ENCODE measurements around the gene ARFGEF2.
"Not testable (repeated sequence)": the region's sequence is repeated elsewhere in the genome, so short reads cannot be mapped to it uniquely, and the experiment has no call there.

ARFGEF2 gene

DNA sequence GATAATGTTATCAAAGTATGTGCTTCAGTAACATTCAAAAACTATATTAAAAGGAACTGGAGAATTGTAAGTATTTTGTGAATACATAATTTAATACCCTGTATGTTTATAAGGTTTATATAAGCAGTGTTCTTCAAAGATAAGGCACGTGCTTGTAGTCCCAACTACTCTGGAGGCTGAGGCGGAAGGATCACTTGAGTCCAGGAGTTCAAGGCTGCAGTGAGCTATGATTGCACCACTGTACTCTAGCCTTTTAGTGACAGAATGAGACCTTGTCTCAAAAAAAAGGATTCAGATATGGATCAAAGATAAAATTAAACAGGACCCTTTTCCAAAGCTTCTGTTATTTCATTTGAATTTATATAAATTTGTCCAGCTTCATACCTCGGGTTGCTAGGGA lies 141.8 kb downstream of the ARFGEF2 start:
- in situ Hi-C loops (cut with HindIII; ENCODE audit: low pct_ligation_motif_present, low sequenced_read_pairs) = no loop called here
- Histone ChIP-seq H3K36me3 (replicated peaks) (peaks cover 29% of the 10 kb centered on the region), H3K27ac (no peak overlapping the region), H3K4me3 (ENCODE audit: low read depth, low read length) (no peak overlapping the region), H3K27me3 (replicated peaks) (no peaks in the 10 kb centered on the region)
- DNase-seq = no peak
- no peak for TF ChIP-seq CTCF (IDR thresholded peaks at IDR 0.05; ENCODE audit: low read depth, low read length, missing control alignments)

DNA sequence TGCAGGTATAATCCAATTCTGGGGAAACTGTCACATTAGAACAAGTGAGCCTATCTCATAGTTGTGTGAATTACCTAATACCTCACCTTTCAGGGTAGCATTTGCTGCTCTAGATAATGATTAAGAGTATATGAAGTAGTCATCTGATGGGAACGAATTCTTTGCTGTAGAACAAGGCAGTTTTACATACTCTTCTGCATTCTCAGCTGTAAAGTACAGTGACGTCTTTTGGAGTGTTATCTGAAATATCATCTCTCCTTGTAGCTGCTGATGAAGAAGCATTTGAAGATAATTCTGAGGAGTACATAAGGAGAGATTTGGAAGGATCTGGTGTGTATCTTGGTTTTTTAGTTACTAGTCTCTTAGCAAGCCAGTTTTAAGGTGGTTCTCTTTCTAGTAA lies 153.0 kb downstream of the ARFGEF2 start:
- H3K27me3 ChIP-seq (replicated peaks) = no peaks in the 10 kb centered on the region
- H3K27ac ChIP-seq = no peak overlapping the region
- in situ Hi-C loops (cut with HindIII; ENCODE audit: low pct_ligation_motif_present, low sequenced_read_pairs) = no loop called here
- no peak for TF ChIP-seq CTCF (IDR thresholded peaks at IDR 0.05; ENCODE audit: low read depth, low read length, missing control alignments)
- peaks cover 38% of the 10 kb centered on the region for H3K36me3 ChIP-seq (replicated peaks)
- no peak overlapping the region for H3K4me3 ChIP-seq (ENCODE audit: low read depth, low read length)
- DNase-seq = no peak

- no peak for DNase-seq
- peaks cover 40% of the 10 kb centered on the region for H3K36me3 ChIP-seq (replicated peaks)
- TF ChIP-seq CTCF (IDR thresholded peaks at IDR 0.05; ENCODE audit: low read depth, low read length, missing control alignments) = no peak
- no peak overlapping the region for H3K4me3 ChIP-seq (ENCODE audit: low read depth, low read length)
- H3K27ac ChIP-seq = no peak overlapping the region
- in situ Hi-C loops (cut with HindIII; ENCODE audit: low pct_ligation_motif_present, low sequenced_read_pairs) = no loop called here
- no peaks in the 10 kb centered on the region for H3K27me3 ChIP-seq (replicated peaks)
Observed at GRCh38 chr20:49078310-49078709, 156.8 kb downstream of the ARFGEF2 start.

DNA sequence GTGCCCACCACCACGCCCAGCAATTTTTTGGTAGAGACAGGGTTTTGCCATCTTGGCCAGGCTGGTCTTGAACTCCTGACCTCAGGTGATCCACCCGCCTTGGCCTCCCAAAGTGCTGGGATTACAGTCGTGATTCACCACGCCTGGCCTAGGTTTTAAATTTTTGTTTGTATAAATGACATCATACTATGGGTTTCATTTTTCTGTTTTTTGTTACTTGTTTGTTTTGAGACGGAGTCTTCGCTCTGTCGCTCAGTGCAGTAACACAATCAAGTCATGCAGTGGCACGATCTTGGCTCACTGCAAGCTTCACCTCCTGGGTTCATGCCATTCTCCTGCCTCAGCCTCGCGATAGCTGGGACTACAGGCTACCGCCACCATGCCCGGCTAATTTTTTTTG lies 160.8 kb downstream of the ARFGEF2 start:
- DNase-seq; H3K4me3 ChIP-seq (ENCODE audit: low read depth, low read length); in situ Hi-C loops (cut with HindIII; ENCODE audit: low pct_ligation_motif_present, low sequenced_read_pairs); H3K27ac ChIP-seq; H3K27me3 ChIP-seq (replicated peaks): not testable (repeated sequence)
- peaks cover 43% of the 10 kb centered on the region for H3K36me3 ChIP-seq (replicated peaks)

Data from brain microvascular endothelial cell (primary cell).